NB4 (cell line): ENCODE measurements around the gene RGS3.

Source experiments
- DNase-seq: peaks from one replicate; pipeline ENCODE4 v3.0.0; 2010; ENCODE audit warnings: low read depth
- H3K4me3 ChIP-seq: one replicate; pipeline ENCODE4 v1.5.1; 2011; ENCODE audit warnings: mild to moderate bottlenecking, low read depth, low read length, moderate library complexity
- CTCF ChIP-seq: IDR thresholded peaks from one replicate; pipeline ENCODE4 v1.5.1; 2012; ENCODE audit warnings: low read depth, low read length
- MYC ChIP-seq: IDR thresholded peaks from 2 replicates; pipeline ENCODE4 v1.6.1; 2011; ENCODE audit warnings: low read depth, low read length
- POLR2A ChIP-seq: IDR thresholded peaks from 2 replicates; pipeline ENCODE4 v1.6.1; 2011; ENCODE audit warnings: mild to moderate bottlenecking; ENCODE audit not compliant: insufficient read length; ENCODE audit errors: extremely low read depth
- TF ChIP-seq, protein P1 (sequence below): IDR thresholded peaks from 2 replicates; pipeline ENCODE4 v1.6.1; 2011; ENCODE audit warnings: low read depth, low read length

The RGS3 gene

GRCh38 chr9:113583511-113584427, 120.2 kb downstream of the RGS3 start:
- TF ChIP-seq CTCF (no peak), MYC (no peak), POLR2A (no peak)
- TF ChIP-seq, protein P1, sequence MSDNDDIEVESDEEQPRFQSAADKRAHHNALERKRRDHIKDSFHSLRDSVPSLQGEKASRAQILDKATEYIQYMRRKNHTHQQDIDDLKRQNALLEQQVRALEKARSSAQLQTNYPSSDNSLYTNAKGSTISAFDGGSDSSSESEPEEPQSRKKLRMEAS: no peak
- no peak overlapping the region for H3K4me3 ChIP-seq
- no peak for DNase-seq

- no peak for DNase-seq
Measured at GRCh38 chr9:113584428-113585084, 121.0 kb downstream of the RGS3 start.

GRCh38 chr9:113585085-113585442, 121.5 kb downstream of the RGS3 start:
- no peak overlapping the region for H3K4me3 ChIP-seq
- peak; percentile 44 for DNase-seq
- TF ChIP-seq, protein P1: no peak
- TF ChIP-seq POLR2A (no peak), CTCF (no peak)

More at GRCh38 chr9:113584428-113585084, 121.0 kb downstream of the RGS3 start:
- H3K4me3 ChIP-seq: no peak overlapping the region
- TF ChIP-seq POLR2A: no peak
- TF ChIP-seq MYC: no peak
- TF ChIP-seq CTCF: no peak

- TF ChIP-seq, protein P1: no peak
- TF ChIP-seq CTCF (no peak), POLR2A (no peak), MYC (no peak)
- no peak overlapping the region for H3K4me3 ChIP-seq
- DNase-seq: no peak
Measured at GRCh38 chr9:113585555-113585954, 122.0 kb downstream of the RGS3 start.

GRCh38 chr9:113587471-113588031, 124.0 kb downstream of the RGS3 start:
- DNase-seq: peak; percentile 45
- TF ChIP-seq, protein P1: no peak
- TF ChIP-seq CTCF: peak; percentile 20
- H3K4me3 ChIP-seq: no peak overlapping the region
